Sigmoid colon (tissue), 4 donors: ENCODE measurements around the gene LSG1.

Experiments used
- EP300 ChIP-seq, 4 donors: sonication (generic); formaldehyde crosslinking; IDR thresholded peaks; one replicate each; pipeline ENCODE4 v1.6.1; 2017; ENCODE audit warnings: antibody characterized with exemption in 4 of 4
- POLR2A ChIP-seq, 2 donors: fragments of 450-650 bp; IDR thresholded peaks; one replicate each; pipeline ENCODE4 v1.6.1; 2016; ENCODE audit warnings: antibody characterized with exemption in 2 of 2, mild to moderate bottlenecking in 2 of 2, moderate library complexity in 2 of 2
- TF ChIP-seq, protein P1 (sequence below), 4 experiments: fragments of 450-650 bp in 3 of 4; fragments of 200-600 bp in 1 of 4; IDR thresholded peaks; one replicate each; pipeline ENCODE4 v1.5.1; 2016 to 2019; ENCODE audit warnings: antibody characterized with exemption in 4 of 4, mild to moderate bottlenecking in 3 of 4, moderate library complexity in 2 of 4

DNA sequence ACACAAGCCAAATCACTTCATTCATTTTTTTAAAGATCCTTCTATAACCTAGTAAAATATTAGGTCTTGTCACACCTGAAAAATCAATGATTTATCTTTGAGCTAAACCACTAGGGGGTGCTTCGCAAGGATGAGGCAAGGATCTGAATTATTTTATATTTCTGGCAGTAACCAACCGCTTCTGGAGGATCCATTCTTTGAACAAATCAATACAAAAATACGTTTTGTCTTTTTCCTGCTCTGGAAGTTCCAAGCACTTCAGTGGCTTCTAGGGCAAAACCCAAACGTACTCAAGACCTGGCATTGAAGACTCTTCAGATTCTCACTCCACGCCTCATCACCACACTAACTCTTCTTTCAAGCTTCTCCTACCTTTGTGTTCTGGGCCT lies 486 bp downstream of the LSG1 start:
- TF ChIP-seq, protein P1, sequence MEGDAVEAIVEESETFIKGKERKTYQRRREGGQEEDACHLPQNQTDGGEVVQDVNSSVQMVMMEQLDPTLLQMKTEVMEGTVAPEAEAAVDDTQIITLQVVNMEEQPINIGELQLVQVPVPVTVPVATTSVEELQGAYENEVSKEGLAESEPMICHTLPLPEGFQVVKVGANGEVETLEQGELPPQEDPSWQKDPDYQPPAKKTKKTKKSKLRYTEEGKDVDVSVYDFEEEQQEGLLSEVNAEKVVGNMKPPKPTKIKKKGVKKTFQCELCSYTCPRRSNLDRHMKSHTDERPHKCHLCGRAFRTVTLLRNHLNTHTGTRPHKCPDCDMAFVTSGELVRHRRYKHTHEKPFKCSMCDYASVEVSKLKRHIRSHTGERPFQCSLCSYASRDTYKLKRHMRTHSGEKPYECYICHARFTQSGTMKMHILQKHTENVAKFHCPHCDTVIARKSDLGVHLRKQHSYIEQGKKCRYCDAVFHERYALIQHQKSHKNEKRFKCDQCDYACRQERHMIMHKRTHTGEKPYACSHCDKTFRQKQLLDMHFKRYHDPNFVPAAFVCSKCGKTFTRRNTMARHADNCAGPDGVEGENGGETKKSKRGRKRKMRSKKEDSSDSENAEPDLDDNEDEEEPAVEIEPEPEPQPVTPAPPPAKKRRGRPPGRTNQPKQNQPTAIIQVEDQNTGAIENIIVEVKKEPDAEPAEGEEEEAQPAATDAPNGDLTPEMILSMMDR (IDR thresholded peaks at IDR 0.05) = peak in 3 of 4 experiments; percentile 36 to 48 (median 37)
- TF ChIP-seq POLR2A (IDR thresholded peaks at IDR 0.05) (no peak), EP300 (IDR thresholded peaks at IDR 0.05) (no peak)
